CD1c-positive myeloid dendritic cell (primary cell): ENCODE measurements around the gene RUSC1.

ENCODE experiments used
- DNase-seq: peaks from one replicate; pipeline ENCODE4 v3.0.0-alpha.2; 2016; ENCODE audit errors: extremely low spot score

The RUSC1 gene

DNA sequence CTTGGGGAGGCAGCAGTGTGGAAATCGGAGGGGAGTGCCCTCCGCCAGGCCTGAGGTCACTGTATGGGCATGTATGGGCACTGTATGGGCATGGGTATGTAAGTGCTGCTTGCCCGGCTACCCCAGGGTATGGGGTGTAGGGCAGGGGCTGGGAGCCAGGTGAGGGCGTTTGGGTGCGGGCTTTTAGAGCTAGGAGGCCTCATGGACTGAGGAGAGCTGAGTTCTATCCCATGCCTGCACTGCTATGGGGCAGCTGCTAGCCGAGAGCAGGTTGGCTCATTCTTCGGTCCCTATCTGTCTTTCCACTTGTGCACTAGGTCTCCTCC, 24.8 kb upstream of the RUSC1 start:
- DNase-seq: no peak

DNA sequence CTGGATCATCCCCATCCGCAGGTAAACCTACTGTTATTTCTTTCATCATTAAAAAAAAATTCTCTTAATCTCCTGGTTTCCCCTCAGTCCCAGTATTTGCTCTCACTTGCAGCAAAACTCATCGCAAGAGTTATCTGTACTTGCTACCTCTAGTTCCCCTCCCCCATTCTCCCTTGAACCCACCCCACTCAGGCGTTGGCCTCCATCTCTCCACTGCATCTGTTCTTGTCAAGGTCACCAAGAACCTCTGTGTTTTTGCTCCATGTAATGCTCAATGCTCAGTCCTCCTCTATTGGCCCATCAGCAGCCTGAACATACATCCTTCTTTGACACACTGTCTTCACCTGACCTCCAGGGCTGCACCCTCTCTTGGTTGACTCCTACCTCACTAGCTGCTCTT, 24.0 kb upstream of the RUSC1 start:
- no peak for DNase-seq

DNA sequence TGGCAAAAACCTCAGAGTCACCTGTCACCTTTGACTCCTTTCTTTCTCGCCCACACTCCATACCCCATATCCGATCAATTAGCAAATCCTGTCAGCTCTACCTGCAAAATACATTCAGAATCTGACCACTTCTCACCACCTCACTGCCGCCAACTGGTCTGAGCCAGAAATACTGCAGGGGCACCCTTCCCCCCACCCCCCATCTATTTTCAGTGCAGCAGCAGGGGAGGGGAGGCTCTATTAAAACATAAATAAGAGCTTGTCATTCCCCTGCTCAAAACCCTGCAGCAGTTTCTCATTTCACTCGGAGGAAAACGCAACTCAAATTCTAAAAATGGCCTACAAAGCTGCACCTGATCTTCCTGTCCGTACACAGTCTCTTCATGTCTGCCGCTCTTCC, 23.3 kb upstream of the RUSC1 start:
- no peak for DNase-seq

DNA sequence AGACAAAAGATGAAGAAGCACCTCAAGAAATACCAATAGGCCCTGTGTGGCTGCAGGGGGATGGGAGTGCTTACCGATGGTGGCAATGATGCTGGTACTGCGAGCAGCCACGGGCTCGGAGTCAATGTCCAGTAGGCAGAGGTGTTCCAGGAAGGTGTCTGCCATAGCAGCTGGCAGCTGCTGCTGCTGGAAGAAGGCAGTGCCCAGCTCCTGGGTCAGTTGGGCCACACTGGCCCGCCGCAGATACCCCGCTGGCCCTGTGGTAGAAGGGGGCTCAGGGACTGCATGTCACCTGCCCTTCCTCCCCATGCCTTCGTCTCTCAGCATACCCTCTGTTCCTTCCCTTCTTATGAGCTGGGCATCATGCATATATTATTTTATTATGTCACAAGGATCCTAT, 20.7 kb upstream of the RUSC1 start:
- DNase-seq: no peak

DNA sequence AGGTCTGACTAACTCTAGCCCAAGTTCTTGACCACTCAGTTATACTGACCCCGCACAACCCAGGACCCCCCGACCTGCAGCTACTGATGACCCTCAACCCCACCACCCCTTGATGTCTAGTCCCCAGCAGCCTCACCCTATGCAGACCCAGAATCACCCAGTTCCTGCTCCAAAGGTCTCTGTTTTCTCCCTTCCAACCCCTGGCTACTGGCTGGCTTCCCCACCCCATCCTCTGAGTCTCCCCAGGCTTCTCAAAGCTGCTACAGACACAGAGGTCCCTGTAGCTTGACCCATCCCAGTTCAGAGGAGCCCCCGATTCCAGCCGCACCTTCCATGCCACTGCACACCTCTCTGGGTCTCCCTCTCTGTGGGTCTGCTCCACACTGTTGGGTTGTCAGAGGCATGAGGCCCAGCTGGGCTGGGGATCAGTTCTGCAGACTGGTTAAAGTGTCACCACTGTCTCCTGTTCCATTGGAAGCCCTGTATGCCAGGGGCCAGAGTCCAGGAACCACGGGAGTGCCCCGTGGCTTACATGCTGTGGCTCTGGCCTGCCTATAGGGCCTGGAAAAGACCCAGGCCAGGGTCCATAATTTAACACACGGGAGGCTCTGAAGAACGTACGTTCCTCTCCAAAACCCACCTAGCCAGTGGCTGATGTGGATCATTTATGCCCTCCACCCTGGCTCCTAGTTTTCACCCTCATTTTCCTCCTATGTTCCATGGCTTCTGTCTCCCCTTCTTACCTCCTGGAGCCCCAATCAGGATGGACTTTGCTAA, 20.0 kb upstream of the RUSC1 start:
- DNase-seq: no peak

DNA sequence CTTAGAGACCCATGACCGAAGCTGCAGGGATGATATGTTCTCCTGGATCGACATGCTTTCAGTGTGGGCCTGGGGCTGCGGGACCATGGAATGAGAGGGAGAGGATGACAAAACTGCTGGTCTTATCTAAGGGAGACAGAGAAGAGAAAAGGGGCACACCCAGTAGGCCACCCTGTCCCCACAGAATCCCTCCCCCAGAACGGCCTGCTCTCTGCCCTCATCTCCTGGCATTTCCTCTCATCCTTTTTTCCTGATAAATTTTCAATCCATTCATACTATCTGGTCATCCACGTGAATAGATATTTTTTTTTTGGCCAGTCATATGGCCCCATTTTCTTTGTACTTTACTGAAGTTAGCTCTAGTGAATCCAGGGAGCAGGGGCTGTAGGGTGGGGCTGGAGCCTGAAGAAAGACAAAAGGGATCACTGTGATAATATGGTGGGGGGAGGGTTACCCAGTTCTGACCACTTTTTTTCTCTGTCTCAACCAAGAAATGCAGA, 19.3 kb upstream of the RUSC1 start, which contains the start of gene PKLR:
Gene PKLR, minus strand, starts transcription at position 97 of the 500 bp plus-strand sequence. Its CDS starts 43 bp downstream, at position 54.
- DNase-seq: no peak

DNA sequence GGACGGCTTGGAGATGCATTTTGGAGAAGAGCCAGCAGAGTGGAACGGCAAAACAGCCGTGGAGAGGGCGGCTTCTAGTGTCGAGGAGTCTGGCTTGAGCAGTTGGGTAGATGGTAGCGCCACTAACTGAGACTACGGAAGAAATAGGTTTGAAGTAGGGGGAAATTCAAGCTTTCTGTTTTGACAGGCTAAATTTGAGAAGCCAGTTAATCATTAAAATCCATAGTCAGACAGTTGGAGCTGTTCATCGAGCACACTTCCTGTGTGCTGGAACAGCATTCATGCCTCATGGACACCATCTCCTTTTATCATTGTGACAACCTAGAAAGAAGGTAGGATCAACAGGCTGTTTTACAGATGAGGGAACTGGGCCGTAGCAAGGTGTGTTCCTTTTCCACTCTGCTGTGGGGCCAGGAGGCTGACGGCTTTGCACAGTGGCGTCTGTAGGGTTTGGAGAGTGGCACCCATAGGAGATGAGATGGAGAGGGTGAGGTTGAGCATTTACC, 16.1 kb upstream of the RUSC1 start:
- DNase-seq: no peak

DNA sequence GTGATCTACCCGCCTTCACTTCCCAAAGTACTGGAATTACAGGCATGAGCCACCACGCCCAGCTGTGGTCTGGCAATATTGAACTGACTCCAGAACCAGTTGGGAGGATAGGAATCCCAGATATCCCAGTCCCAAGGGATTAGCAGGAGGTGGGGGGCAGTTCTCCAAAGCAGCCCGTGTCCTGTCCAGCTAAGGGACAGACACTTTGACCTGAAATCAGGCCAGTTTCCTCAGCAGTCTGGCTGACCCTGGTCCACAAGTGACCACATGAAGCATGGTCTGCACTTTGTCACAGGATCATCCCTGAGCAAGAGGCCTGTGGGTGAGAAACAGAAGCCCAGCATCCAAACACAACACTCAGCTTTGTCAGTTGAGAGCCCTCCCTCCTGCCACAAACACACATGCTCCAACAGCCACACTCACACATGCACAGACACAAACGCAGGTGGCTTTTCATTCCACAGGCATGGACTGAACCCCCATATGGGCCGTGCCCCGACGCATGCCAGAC, 14.8 kb upstream of the RUSC1 start:
- no peak for DNase-seq

DNA sequence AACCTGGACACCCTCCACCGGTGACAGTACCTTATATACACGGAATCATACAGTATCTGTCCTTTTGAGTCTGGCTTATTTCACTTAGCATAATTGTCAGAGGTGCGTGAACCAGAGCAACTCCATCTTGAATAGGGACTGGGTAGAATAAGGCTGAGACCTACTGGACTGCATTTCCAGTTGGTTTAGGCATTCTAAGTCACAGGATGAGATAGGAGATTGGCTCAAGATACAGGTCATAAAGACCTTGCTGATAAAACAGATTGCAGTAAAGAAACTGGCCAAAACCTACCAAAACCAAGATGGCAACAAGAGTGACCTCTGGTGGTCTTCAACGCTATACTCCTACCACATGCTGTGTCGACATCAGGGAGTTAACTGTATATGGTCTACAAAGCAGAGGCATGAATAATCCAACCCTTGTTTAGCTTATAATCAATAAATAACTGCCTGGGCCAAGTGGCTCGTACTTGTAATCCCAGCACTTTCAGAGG, 13.4 kb upstream of the RUSC1 start:
- peak; percentile 6 for DNase-seq

DNA sequence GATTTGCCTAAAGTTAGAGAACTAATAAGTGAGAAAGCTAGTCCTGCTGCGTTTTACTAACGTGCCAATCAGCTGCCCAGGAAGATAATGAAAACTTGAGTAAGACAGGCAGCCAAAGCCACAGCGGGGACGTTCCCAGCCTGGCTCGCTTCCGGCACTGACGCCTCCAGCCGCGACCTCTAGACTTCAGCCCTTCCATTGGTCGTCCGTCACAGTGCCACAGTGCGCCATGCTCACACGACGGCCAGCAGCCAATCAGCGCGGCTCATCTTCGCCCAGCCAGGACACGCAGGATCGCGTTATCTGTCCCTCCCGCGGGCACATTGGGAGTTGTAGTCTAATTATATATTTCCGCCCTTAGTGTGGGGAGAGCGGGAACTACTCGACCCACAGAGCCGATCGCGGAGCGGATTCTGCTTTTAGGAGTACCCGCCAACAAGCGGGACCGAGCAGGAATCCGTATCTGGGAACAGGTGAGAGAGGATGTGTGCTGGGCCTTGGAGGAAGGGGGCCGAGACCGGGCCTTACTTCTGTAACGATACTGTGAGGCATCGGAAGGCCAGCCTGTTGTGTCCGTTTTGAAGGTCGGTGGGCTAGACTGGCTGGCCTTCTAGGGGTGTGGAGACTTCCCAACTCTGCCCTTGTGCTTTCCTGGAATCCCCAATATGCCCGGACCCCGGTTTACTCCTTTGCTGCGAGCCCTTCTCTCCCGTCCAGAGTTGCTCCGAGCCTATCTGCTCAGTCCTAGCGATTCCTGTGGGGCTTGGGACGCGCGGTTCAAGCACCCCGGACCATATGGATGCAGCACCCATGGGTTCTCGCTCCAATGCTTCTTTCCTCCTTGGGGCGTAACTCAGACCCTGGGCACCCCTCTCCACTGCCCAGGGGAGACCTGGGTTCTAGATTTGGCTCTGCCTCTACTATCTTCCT, 11.9 kb upstream of the RUSC1 start, which contains the start of gene FDPS:
Gene FDPS, plus strand, starts transcription at position 374 of the 930 bp plus-strand sequence. CDS start 924 bp downstream, outside the sequence.
- peak; percentile 99 for DNase-seq

DNA sequence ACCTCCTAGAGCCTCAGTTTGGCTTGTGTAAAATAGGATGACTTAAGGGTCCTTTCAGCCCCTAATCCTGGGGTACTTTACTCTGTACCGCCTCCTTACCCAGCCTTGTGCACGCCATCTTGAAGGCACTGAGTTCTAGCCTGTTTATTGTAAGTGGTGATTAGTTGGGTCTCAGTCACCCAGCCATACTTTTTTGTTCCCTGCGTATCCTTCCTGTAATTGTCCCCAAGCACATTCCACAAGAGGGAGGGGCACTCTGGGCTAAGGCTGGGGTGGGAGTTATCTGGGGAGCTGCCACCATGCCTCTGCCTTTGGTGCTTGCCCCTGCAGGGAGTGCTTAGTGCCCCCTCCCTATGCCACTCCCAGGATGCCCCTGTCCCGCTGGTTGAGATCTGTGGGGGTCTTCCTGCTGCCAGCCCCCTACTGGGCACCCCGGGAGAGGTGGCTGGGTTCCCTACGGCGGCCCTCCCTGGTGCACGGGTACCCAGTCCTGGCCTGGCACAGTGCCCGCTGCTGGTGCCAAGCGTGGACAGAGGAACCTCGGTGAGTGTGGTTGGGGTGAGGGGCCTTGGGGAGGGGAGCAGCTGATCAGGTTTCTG, 11.2 kb upstream of the RUSC1 start:
- DNase-seq: peak; percentile 5

DNA sequence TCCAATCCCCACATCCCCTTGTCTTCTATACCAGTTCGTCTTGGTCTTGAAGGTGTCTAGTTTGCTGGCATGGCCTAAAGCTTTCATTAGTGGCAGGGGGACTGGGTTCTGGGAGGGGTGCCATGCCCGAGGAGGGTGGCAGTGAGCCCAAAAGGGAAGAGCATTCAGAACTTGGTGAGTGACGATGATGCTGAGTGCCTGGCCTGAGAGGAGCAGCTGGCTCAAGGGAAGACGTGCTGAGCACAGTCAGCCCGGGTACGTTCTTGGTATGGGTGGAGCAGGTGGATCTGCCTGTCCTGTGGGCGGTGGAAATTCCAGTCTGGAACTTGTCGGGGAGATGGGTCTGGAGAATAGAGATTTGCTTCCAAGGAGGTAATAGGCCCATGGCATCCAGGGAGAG, 7.4 kb upstream of the RUSC1 start:
- DNase-seq: no peak

DNA sequence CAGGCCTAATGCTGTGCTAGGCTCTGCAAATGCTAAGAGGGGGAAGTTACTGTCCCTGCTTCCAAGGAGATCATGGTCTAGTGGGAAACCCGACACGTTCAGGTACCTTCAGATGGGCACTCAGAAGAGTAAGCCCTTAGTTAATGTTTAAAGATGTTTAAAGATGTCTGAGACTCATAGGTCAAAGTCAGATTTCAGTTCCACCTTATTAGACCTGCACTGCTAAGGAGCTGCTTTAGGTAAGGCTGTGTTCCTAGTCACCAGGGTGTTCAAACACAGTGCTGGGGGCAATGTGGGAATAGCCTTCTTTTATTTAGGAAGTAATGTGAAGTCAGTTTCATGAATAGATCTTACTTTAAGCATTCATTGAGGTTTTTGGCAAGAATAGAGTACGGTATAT, 3.8 kb upstream of the RUSC1 start:
- no peak for DNase-seq

DNA sequence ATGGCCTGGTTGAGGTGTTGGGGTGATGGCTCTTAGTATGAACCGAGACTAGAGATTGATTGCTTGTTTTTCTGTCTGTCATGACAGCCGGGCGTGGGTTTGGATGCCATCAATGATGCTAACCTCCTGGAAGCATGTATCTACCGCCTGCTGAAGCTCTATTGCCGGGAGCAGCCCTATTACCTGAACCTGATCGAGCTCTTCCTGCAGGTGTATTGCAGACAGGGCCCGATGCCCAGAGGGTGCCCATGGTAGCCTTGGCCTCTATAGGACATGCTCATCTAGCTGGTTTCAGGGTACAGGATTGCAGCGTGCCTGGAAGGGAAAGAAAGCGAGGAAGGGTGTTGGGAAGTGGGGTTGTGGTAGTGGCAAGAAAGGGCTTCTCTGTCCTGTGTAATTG, 2.6 kb upstream of the RUSC1 start:
- no peak for DNase-seq

DNA sequence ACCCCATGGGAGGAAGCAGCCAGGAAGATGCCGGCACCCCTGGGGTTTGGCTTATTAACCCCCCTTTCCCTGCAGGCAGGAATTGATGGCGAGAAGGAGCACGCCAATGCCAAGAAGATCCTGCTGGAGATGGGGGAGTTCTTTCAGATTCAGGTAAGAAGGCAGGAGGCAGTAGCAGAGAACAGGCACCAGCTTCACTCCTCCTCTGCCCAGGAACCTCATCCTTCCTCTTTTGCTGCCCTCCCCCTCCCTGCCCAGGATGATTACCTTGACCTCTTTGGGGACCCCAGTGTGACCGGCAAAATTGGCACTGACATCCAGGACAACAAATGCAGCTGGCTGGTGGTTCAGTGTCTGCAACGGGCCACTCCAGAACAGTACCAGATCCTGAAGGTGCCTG, 1.2 kb upstream of the RUSC1 start:
- no peak for DNase-seq

DNA sequence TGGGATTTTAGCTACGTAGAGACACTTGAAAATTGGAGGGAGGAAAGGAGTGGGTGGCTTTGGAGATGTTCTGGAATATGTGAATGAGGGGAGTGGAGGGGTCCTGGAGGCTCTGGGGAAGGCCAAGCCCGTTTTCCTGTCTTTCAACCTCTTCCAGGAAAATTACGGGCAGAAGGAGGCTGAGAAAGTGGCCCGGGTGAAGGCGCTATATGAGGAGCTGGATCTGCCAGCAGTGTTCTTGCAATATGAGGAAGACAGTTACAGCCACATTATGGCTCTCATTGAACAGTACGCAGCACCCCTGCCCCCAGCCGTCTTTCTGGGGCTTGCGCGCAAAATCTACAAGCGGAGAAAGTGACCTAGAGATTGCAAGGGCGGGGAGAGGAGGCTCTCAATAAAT, 442 bp upstream of the RUSC1 start:
- DNase-seq: no peak

DNA sequence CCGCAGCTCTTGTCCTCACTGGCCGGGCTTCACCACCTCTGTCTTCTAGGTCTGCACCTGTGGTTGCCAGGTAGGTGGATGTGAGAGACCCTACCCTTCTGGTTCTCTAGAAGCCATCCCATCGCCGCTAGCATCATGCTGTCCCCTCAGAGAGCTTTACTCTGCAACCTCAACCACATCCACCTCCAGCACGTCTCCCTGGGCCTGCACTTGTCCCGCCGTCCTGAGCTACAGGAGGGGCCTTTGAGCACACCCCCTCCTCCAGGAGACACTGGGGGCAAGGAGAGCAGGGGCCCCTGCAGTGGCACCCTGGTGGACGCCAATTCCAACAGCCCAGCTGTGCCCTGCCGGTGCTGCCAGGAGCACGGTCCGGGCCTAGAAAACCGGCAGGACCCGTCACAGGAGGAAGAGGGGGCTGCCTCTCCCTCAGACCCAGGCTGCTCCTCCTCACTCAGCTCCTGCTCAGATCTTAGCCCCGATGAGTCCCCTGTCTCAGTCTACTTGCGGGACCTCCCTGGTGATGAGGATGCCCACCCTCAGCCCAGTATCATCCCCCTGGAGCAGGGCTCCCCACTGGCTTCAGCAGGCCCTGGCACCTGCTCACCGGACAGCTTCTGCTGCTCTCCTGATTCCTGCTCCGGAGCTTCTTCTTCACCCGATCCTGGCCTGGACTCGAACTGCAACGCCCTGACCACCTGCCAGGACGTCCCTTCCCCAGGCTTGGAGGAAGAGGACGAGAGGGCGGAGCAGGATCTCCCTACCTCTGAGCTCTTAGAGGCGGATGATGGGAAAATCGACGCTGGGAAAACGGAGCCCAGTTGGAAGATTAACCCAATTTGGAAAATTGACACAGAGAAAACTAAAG, 1.2 kb downstream of the RUSC1 start:
- DNase-seq: no peak

DNA sequence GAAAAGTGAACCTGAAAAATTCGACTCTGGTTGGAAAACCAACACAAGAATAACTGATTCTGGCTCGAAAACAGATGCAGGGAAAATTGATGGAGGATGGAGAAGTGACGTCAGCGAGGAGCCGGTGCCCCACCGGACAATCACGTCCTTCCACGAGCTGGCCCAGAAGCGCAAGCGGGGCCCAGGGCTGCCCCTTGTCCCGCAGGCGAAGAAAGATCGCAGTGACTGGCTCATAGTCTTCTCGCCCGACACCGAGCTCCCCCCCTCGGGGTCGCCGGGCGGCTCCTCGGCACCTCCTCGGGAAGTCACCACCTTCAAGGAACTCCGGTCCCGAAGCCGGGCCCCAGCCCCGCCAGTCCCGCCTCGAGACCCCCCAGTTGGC, 1.9 kb downstream of the RUSC1 start:
- peak; percentile 8 for DNase-seq

DNA sequence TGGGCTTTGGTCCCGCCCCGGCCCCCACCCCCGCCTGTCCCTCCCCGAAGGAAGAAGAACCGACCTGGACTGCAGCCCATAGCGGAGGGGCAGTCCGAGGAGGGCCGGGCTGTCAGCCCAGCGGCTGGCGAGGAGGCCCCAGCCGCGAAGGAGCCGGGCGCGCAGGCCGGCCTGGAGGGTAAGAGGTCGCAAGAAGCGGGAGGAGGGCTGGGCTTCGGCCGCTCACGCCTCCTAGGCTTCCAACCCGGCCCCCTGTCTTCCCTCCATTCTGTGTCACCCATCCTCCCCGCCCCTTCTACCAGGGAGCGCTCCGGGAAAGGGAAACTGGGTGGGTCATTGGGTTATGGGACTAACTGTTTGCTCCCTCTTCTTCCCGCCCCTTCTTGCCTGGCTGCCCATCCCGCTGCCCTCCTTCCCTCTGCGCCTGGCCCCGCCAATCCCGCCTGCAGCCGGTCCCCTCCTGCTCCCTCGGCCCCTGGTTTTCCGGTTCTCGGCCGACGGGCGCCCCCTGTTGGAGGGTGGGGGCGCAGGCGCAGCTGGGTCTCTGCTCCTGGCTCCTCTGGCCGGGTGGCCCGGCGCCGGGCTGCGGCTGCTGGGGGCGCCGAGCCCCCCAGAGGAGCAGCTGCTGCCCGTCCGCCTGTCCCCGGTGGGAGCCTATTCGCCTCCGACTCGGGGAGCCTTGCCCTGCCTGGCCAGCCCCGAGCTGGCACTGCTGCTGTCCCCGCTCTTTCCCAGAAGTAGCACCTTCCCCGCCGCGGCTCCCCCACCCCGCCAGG, 2.4 kb downstream of the RUSC1 start:
- peak; percentile 91 for DNase-seq

DNA sequence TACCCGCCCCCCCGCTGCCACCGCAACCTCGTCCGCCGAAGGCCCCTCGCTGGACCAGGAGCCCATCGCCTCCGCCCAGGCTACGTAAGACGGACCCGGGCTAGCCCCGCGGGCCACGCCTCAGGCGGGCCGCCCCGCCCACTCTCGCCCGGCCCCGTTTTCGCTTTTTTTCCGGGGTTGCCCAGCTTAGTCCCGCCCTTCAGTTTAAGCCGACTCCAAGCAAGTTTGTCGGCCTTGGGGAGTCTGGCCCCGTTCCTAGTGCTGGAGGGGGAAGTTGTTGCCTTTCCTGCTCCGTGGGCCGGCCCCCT, 3.0 kb downstream of the RUSC1 start:
- DNase-seq: peak; percentile 94
